Measurements from ENCODE around the gene CARNS1. TPM values are rescaled to one million over a fixed set of nuclear protein-coding genes. Genes with fewer than 3 reads are reported as not detected.

CARNS1 gene
- total RNA-seq, 1 experiment from 2014 or later = 0.13 TPM

GRCh38 chr11:67393437-67393836 is 22.0 kb upstream of the CARNS1 start:
- no peak overlapping the region for H3K4me3 ChIP-seq (ENCODE audit: low read depth, low read length, poor library complexity, severe bottlenecking)
- no peak for DNase-seq (ENCODE audit: low spot score)
- ChIA-PET CTCF (no interaction called here), POLR2A (ENCODE audit: low non-redundant PET) (interaction anchor here (0.5 kb wide), 1 partner anchor 20 kb away, joined by 10 read pairs; the partner anchor contains the start of gene CLCF1)
- H3K27ac ChIP-seq (ENCODE audit: low read depth, low read length, poor library complexity, severe bottlenecking) = no peak overlapping the region
- peaks cover 15% of the 10 kb centered on the region for H3K4me1 ChIP-seq (ENCODE audit: insufficient read depth, low read length, poor library complexity, severe bottlenecking)
- H3K27me3 ChIP-seq (replicated peaks; ENCODE audit: insufficient read depth, low read depth, low read length, poor library complexity) = no peaks in the 10 kb centered on the region
- intact Hi-C loops (cut with micrococcal nuclease; ENCODE audit: unreplicated experiment) = loop anchor here (5.0 kb wide), 1 partner anchor 114 kb away; the partner anchor contains the start of genes CDK2AP2 and PITPNM1
- no peak for TF ChIP-seq CTCF (conservative IDR thresholded peaks at IDR 0.05; ENCODE audit: low read depth, low read length)
- H3K9me3 ChIP-seq (ENCODE audit: low read depth, low read length, poor library complexity, severe bottlenecking) = no peaks in the 10 kb centered on the region
- peaks cover 42% of the 10 kb centered on the region for H3K36me3 ChIP-seq (ENCODE audit: insufficient read depth, low read length, poor library complexity, severe bottlenecking)
- no TSS peak for BruUV-seq (replicated peaks)

- Histone ChIP-seq H3K36me3 (ENCODE audit: insufficient read depth, low read length, poor library complexity, severe bottlenecking) (peaks cover 48% of the 10 kb centered on the region), H3K4me3 (ENCODE audit: low read depth, low read length, poor library complexity, severe bottlenecking) (no peak overlapping the region), H3K27me3 (replicated peaks; ENCODE audit: insufficient read depth, low read depth, low read length, poor library complexity) (no peaks in the 10 kb centered on the region), H3K9me3 (ENCODE audit: low read depth, low read length, poor library complexity, severe bottlenecking) (no peaks in the 10 kb centered on the region), H3K4me1 (ENCODE audit: insufficient read depth, low read length, poor library complexity, severe bottlenecking) (peaks cover 15% of the 10 kb centered on the region), H3K27ac (ENCODE audit: low read depth, low read length, poor library complexity, severe bottlenecking) (no peak overlapping the region)
- no TSS peak for BruUV-seq (replicated peaks)
- intact Hi-C loops (cut with micrococcal nuclease; ENCODE audit: unreplicated experiment) = loop anchor here (5.0 kb wide), 1 partner anchor 113 kb away; the partner anchor contains the start of genes CDK2AP2 and PITPNM1
- no peak for TF ChIP-seq CTCF (conservative IDR thresholded peaks at IDR 0.05; ENCODE audit: low read depth, low read length)
- no peak for DNase-seq (ENCODE audit: low spot score)
- CTCF ChIA-PET = no interaction called here
- POLR2A ChIA-PET (ENCODE audit: low non-redundant PET) = no interaction called here
Observed at GRCh38 chr11:67393990-67394389, 21.5 kb upstream of the CARNS1 start.

- no TSS peak for BruUV-seq (replicated peaks)
- DNase-seq (ENCODE audit: low spot score) = no peak
- Histone ChIP-seq H3K27me3 (replicated peaks; ENCODE audit: insufficient read depth, low read depth, low read length, poor library complexity) (no peaks in the 10 kb centered on the region), H3K36me3 (ENCODE audit: insufficient read depth, low read length, poor library complexity, severe bottlenecking) (peaks cover 61% of the 10 kb centered on the region), H3K4me1 (ENCODE audit: insufficient read depth, low read length, poor library complexity, severe bottlenecking) (peaks cover 20% of the 10 kb centered on the region), H3K9me3 (ENCODE audit: low read depth, low read length, poor library complexity, severe bottlenecking) (no peaks in the 10 kb centered on the region), H3K27ac (ENCODE audit: low read depth, low read length, poor library complexity, severe bottlenecking) (no peak overlapping the region), H3K4me3 (ENCODE audit: low read depth, low read length, poor library complexity, severe bottlenecking) (no peak overlapping the region)
- TF ChIP-seq CTCF (conservative IDR thresholded peaks at IDR 0.05; ENCODE audit: low read depth, low read length) (no peak), EZH2 (IDR thresholded peaks at IDR 0.05; ENCODE audit: borderline replicate concordance, low read depth, low read length, poor library complexity, severe bottlenecking) (no peak)
- intact Hi-C loops (cut with micrococcal nuclease; ENCODE audit: unreplicated experiment) = no loop called here
- POLR2A ChIA-PET (ENCODE audit: low non-redundant PET) = interaction anchor here (0.6 kb wide), 1 partner anchor 22 kb away, joined by 9 read pairs; the partner anchor contains the start of gene CLCF1
- CTCF ChIA-PET = no interaction called here
Observed at GRCh38 chr11:67395555-67396258, 19.8 kb upstream of the CARNS1 start.

All from A673 (cell line).